ENCODE measurements around the gene EHMT1.

DNA sequence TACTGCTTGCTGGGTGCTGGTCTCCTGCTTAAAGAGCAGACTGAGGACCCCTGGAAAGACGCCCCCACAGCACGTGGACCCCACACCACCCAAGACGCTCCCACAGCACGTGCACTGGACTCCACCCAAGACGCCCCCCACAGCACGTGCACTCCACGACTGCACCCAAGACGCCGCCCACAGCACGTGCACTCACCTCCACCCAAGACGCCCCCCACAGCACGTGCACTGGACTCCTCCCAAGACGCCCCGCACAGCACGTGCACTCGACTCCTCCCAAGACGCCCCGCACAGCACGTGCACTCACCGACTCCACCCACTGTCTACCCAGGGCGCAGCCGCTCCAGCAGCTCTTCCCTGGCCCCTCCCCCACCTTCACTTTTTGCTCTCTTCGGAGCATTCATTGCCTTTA is 50.5 kb downstream of the EHMT1 start:
- TF ChIP-seq, protein P1, sequence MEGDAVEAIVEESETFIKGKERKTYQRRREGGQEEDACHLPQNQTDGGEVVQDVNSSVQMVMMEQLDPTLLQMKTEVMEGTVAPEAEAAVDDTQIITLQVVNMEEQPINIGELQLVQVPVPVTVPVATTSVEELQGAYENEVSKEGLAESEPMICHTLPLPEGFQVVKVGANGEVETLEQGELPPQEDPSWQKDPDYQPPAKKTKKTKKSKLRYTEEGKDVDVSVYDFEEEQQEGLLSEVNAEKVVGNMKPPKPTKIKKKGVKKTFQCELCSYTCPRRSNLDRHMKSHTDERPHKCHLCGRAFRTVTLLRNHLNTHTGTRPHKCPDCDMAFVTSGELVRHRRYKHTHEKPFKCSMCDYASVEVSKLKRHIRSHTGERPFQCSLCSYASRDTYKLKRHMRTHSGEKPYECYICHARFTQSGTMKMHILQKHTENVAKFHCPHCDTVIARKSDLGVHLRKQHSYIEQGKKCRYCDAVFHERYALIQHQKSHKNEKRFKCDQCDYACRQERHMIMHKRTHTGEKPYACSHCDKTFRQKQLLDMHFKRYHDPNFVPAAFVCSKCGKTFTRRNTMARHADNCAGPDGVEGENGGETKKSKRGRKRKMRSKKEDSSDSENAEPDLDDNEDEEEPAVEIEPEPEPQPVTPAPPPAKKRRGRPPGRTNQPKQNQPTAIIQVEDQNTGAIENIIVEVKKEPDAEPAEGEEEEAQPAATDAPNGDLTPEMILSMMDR (IDR thresholded peaks at IDR 0.05; ENCODE audit: insufficient read depth, low read length, poor library complexity, severe bottlenecking): no peak
- TF ChIP-seq EZH2phosphoT487 (conservative IDR thresholded peaks at IDR 0.05; ENCODE audit: low read length): no peak

All from SU-DHL-6 (cell line).